Measurements from ENCODE around the gene TRIM46.
"Not testable (repeated sequence)": the region's sequence is repeated elsewhere in the genome, so short reads cannot be mapped to it uniquely, and the experiment has no call there.

TRIM46 gene

GRCh38 chr1:155137154-155137949 lies 36.3 kb upstream of the TRIM46 start:
- DNase-seq (ENCODE audit: low read depth, low spot score) = no peak

GRCh38 chr1:155139895-155140629 lies 33.6 kb upstream of the TRIM46 start, which contains the start of gene DPM3:
TSS of gene DPM3 (minus strand) at chr1:155140531. CDS start at chr1:155140240, 291 bp downstream.
- peak; percentile 81 for DNase-seq (ENCODE audit: low read depth, low spot score)

GRCh38 chr1:155140630-155140953 lies 33.1 kb upstream of the TRIM46 start:
- no peak for DNase-seq (ENCODE audit: low read depth, low spot score)

GRCh38 chr1:155141749-155142148 lies 31.9 kb upstream of the TRIM46 start:
- DNase-seq (ENCODE audit: low read depth, low spot score) = no peak

GRCh38 chr1:155145491-155145890 lies 28.2 kb upstream of the TRIM46 start:
- DNase-seq (ENCODE audit: low read depth, low spot score) = no peak

- DNase-seq (ENCODE audit: low read depth, low spot score) = not testable (repeated sequence)
Observed at GRCh38 chr1:155155996-155156643, 17.5 kb upstream of the TRIM46 start.

GRCh38 chr1:155158991-155159390 lies 14.7 kb upstream of the TRIM46 start:
- no peak for DNase-seq (ENCODE audit: low read depth, low spot score)

GRCh38 chr1:155160128-155160527 lies 13.5 kb upstream of the TRIM46 start:
- no peak for DNase-seq (ENCODE audit: low read depth, low spot score)

GRCh38 chr1:155162631-155163030 lies 11.0 kb upstream of the TRIM46 start:
- DNase-seq (ENCODE audit: low read depth, low spot score) = not testable (repeated sequence)

GRCh38 chr1:155163785-155164184 lies 9.9 kb upstream of the TRIM46 start:
- DNase-seq (ENCODE audit: low read depth, low spot score) = not testable (repeated sequence)

- not testable (repeated sequence) for DNase-seq (ENCODE audit: low read depth, low spot score)
Observed at GRCh38 chr1:155164625-155165024, 9.0 kb upstream of the TRIM46 start.

- no peak for DNase-seq (ENCODE audit: low read depth, low spot score)
Observed at GRCh38 chr1:155166051-155166470, 7.6 kb upstream of the TRIM46 start.

- DNase-seq (ENCODE audit: low read depth, low spot score) = no peak
Observed at GRCh38 chr1:155166471-155167165, 7.0 kb upstream of the TRIM46 start.

GRCh38 chr1:155167166-155168104 lies 6.2 kb upstream of the TRIM46 start:
- peak; percentile 75 for DNase-seq (ENCODE audit: low read depth, low spot score)

- DNase-seq (ENCODE audit: low read depth, low spot score) = not testable (repeated sequence)
Observed at GRCh38 chr1:155168105-155168445, 5.6 kb upstream of the TRIM46 start.

GRCh38 chr1:155168456-155169210 lies 5.0 kb upstream of the TRIM46 start:
- DNase-seq (ENCODE audit: low read depth, low spot score) = no peak

- DNase-seq (ENCODE audit: low read depth, low spot score) = no peak
Observed at GRCh38 chr1:155169541-155169940, 4.1 kb upstream of the TRIM46 start.

GRCh38 chr1:155170101-155170785 lies 3.4 kb upstream of the TRIM46 start:
- DNase-seq (ENCODE audit: low read depth, low spot score) = no peak

GRCh38 chr1:155170806-155171205 lies 2.8 kb upstream of the TRIM46 start:
- DNase-seq (ENCODE audit: low read depth, low spot score) = no peak

Data from activated CD4-positive, CD25-positive, alpha-beta regulatory T cell treated with anti-CD3 and anti-CD28 coated beads, Interleukin-2, amount 50 U/mL, for 16 hours (primary cell).